Ectodermal cell (in vitro differentiated cells): ENCODE measurements around the gene HAND1. TPM values are rescaled to one million over a fixed set of nuclear protein-coding genes. Genes with fewer than 3 reads are reported as not detected.

Source experiments
- H3K27ac ChIP-seq: 2 replicates; pipeline ENCODE4 v1.7.0; 2013; ENCODE audit warnings: mild to moderate bottlenecking, low read depth, low read length; ENCODE audit not compliant: insufficient read depth, poor library complexity, severe bottlenecking
- H3K27me3 ChIP-seq: 2 replicates; pipeline ENCODE4 v1.7.0; 2013; ENCODE audit warnings: mild to moderate bottlenecking, low read length; ENCODE audit not compliant: insufficient read depth, control insufficient read depth, poor library complexity, severe bottlenecking
- H3K36me3 ChIP-seq: one replicate; pipeline ENCODE4 v1.7.0; 2013; ENCODE audit warnings: low read length; ENCODE audit not compliant: control insufficient read depth, insufficient read depth
- H3K4me1 ChIP-seq: one replicate; pipeline ENCODE4 v1.7.0; 2013; ENCODE audit warnings: low read length; ENCODE audit not compliant: control insufficient read depth, insufficient read depth
- H3K4me3 ChIP-seq: 2 replicates; pipeline ENCODE4 v1.7.0; 2013; ENCODE audit warnings: low read depth, low read length, control low read depth; ENCODE audit not compliant: insufficient read depth
- H3K9me3 ChIP-seq: 2 replicates; pipeline ENCODE4 v1.7.0; 2013; ENCODE audit warnings: mild to moderate bottlenecking, low read length, moderate library complexity; ENCODE audit not compliant: control insufficient read depth
- WGBS, 2 experiments: methylation state at CpG; one replicate each; pipeline ENCODE4 v1.1.7; 2013; ENCODE audit warnings: missing lambda C conversion rate in 2 of 2; 5-methylcytosine and 5-hydroxymethylcytosine counted together
- polyA plus RNA-seq, 4 experiments: library from polyadenylated mRNA; stranded (reverse); fragments of 50-300 nt; gene quantifications; one replicate each; pipeline ENCODE4 v1.2.3, GENCODE V29; 2013

HAND1 gene
- 1.5 TPM for polyA plus RNA-seq (2013, experiment 1 of 4)
- polyA plus RNA-seq (2013, experiment 2 of 4) = 0.89 TPM
- 4.7 TPM for polyA plus RNA-seq (2013, experiment 3 of 4)
- polyA plus RNA-seq (2013, experiment 4 of 4) = 2.2 TPM

- H3K4me3 ChIP-seq = peak within 1 kb of the TSS; percentile 16
- peaks cover 100% of the 10 kb centered on the region for H3K27me3 ChIP-seq
- no peak within 1 kb of the TSS for H3K27ac ChIP-seq
- peaks cover 36% of the 10 kb centered on the region for H3K4me1 ChIP-seq
- H3K36me3 ChIP-seq = no peaks in the 10 kb centered on the region
- no peaks in the 10 kb centered on the region for H3K9me3 ChIP-seq
- whole genome bisulfite sequencing, 2 experiments = 0 to 1% methylated on average over 20 of the region's 20 CpGs
These were observed at the start of gene HAND1 for GRCh38 chr5:154478224-154478565. TSS of gene HAND1 (minus strand) at chr5:154478227. CDS start at chr5:154478008, 219 bp downstream.

- Histone ChIP-seq H3K4me1 (peaks cover 8% of the 10 kb centered on the region), H3K9me3 (no peaks in the 10 kb centered on the region), H3K27ac (no peak overlapping the region), H3K36me3 (no peaks in the 10 kb centered on the region), H3K4me3 (no peak overlapping the region), H3K27me3 (no peaks in the 10 kb centered on the region)
- 91 to 93% methylated on average over 12 of the region's 12 CpGs for WGBS, 2 experiments
These were observed 48.5 kb upstream of the HAND1 start for GRCh38 chr5:154526231-154527226.

GRCh38 chr5:154524859-154525258 is 46.8 kb upstream of the HAND1 start:
- no peaks in the 10 kb centered on the region for H3K36me3 ChIP-seq
- H3K4me1 ChIP-seq = peaks cover 8% of the 10 kb centered on the region
- 91 to 100% methylated on average over 1 to 2 of the region's 2 CpGs for WGBS, 2 experiments
- H3K9me3 ChIP-seq = no peaks in the 10 kb centered on the region
- H3K27me3 ChIP-seq = peaks cover 4% of the 10 kb centered on the region
- no peak overlapping the region for H3K4me3 ChIP-seq
- H3K27ac ChIP-seq = no peak overlapping the region

- no peak overlapping the region for H3K27ac ChIP-seq
- H3K9me3 ChIP-seq = no peaks in the 10 kb centered on the region
- peaks cover 4% of the 10 kb centered on the region for H3K27me3 ChIP-seq
- no peak overlapping the region for H3K4me3 ChIP-seq
- H3K4me1 ChIP-seq = peaks cover 8% of the 10 kb centered on the region
- WGBS, 2 experiments = 93 to 96% methylated on average over 4 of the region's 4 CpGs
- no peaks in the 10 kb centered on the region for H3K36me3 ChIP-seq
These were observed 46.2 kb upstream of the HAND1 start for GRCh38 chr5:154524181-154524580.

GRCh38 chr5:154523709-154524108 is 45.7 kb upstream of the HAND1 start:
- Histone ChIP-seq H3K4me1 (peaks cover 8% of the 10 kb centered on the region), H3K4me3 (no peak overlapping the region), H3K36me3 (no peaks in the 10 kb centered on the region), H3K27ac (no peak overlapping the region), H3K9me3 (no peaks in the 10 kb centered on the region), H3K27me3 (peaks cover 4% of the 10 kb centered on the region)
- WGBS, 2 experiments = 66 to 82% methylated on average over 3 of the region's 3 CpGs

- no peak overlapping the region for H3K4me3 ChIP-seq
- peaks cover 4% of the 10 kb centered on the region for H3K27me3 ChIP-seq
- no peaks in the 10 kb centered on the region for H3K36me3 ChIP-seq
- H3K9me3 ChIP-seq = no peaks in the 10 kb centered on the region
- H3K4me1 ChIP-seq = peaks cover 8% of the 10 kb centered on the region
- WGBS, 2 experiments = 86 to 91% methylated on average over 4 of the region's 4 CpGs
- H3K27ac ChIP-seq = no peak overlapping the region
These were observed 45.1 kb upstream of the HAND1 start for GRCh38 chr5:154523104-154523503.

- H3K27ac ChIP-seq = no peak overlapping the region
- WGBS, 2 experiments = 94 to 96% methylated on average over 3 of the region's 3 CpGs
- no peaks in the 10 kb centered on the region for H3K9me3 ChIP-seq
- no peak overlapping the region for H3K4me3 ChIP-seq
- no peaks in the 10 kb centered on the region for H3K36me3 ChIP-seq
- peaks cover 4% of the 10 kb centered on the region for H3K27me3 ChIP-seq
- H3K4me1 ChIP-seq = peaks cover 8% of the 10 kb centered on the region
These were observed 44.3 kb upstream of the HAND1 start for GRCh38 chr5:154522284-154522683.

GRCh38 chr5:154521756-154522155 is 43.7 kb upstream of the HAND1 start:
- H3K4me3 ChIP-seq = no peak overlapping the region
- H3K27ac ChIP-seq = no peak overlapping the region
- 38 to 58% methylated on average over 2 to 3 of the region's 3 CpGs for WGBS, 2 experiments
- H3K27me3 ChIP-seq = peaks cover 4% of the 10 kb centered on the region
- H3K36me3 ChIP-seq = no peaks in the 10 kb centered on the region
- H3K9me3 ChIP-seq = no peaks in the 10 kb centered on the region
- peaks cover 8% of the 10 kb centered on the region for H3K4me1 ChIP-seq

GRCh38 chr5:154520861-154521453 is 42.9 kb upstream of the HAND1 start:
- WGBS, 2 experiments = 3% methylated on average over 15 of the region's 15 CpGs
- Histone ChIP-seq H3K27ac (no peak overlapping the region), H3K4me1 (peaks cover 8% of the 10 kb centered on the region), H3K4me3 (no peak overlapping the region), H3K36me3 (no peaks in the 10 kb centered on the region), H3K9me3 (no peaks in the 10 kb centered on the region), H3K27me3 (peaks cover 4% of the 10 kb centered on the region)

- Histone ChIP-seq H3K4me3 (no peak overlapping the region), H3K9me3 (no peaks in the 10 kb centered on the region), H3K36me3 (no peaks in the 10 kb centered on the region), H3K27me3 (peaks cover 4% of the 10 kb centered on the region), H3K27ac (no peak overlapping the region), H3K4me1 (peaks cover 8% of the 10 kb centered on the region)
- WGBS, 2 experiments = 93 to 99% methylated on average over 2 of the region's 2 CpGs
These were observed 41.3 kb upstream of the HAND1 start for GRCh38 chr5:154519359-154519758.
